HG03442 (cell line): ENCODE measurements around the gene NRXN3.
"Not testable (repeated sequence)": the region's sequence is repeated elsewhere in the genome, so short reads cannot be mapped to it uniquely, and the experiment has no call there.

Experiments used
- ATAC-seq: cut with Tn5 transposase; IDR thresholded peaks from one replicate; pipeline ENCODE4 v1.9.1; 2021; ENCODE audit warnings: mild to moderate bottlenecking, moderate library complexity; ENCODE audit not compliant: unreplicated experiment

The NRXN3 gene

GRCh38 chr14:78566026-78566858 lies 396.1 kb downstream of the NRXN3 start:
- peak; percentile 96 for ATAC-seq

DNA sequence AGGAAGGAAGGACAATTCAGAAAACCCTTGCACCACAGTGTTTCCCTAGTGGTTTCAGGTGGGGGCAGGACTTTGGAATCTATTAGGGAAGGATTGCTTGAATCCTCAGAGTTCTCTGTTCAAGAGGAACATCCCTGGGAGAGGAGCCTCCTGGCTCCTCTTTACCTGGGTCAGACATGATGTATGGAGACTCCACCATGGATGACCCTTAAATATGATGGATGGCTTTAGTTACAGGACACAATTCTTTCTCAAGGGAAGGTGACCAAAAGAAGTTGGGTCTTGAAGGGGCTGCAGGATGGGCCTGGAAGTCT lies 396.6 kb downstream of the NRXN3 start:
- ATAC-seq: peak; percentile 16

DNA sequence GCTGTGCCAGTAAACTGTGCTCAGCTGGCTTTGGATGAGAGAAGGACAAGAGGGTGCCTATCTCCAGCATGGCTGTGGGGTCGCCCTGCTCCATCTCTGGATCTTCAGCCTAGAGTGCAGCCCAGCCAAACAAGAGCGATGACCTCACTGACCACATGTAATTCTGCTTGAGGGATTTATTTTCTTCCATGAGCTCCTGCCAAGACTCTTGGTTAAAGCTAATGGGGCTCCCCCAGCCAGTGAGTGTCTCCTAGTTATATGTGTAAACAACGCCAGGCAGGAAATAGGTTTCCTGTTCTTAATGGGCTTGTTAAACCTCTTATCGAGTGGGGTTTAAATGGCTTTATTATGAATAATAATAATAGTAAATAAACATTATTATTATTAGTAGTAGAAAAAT lies 397.2 kb downstream of the NRXN3 start:
- no peak for ATAC-seq

GRCh38 chr14:78573736-78574135 lies 403.6 kb downstream of the NRXN3 start:
- ATAC-seq: not testable (repeated sequence)

DNA sequence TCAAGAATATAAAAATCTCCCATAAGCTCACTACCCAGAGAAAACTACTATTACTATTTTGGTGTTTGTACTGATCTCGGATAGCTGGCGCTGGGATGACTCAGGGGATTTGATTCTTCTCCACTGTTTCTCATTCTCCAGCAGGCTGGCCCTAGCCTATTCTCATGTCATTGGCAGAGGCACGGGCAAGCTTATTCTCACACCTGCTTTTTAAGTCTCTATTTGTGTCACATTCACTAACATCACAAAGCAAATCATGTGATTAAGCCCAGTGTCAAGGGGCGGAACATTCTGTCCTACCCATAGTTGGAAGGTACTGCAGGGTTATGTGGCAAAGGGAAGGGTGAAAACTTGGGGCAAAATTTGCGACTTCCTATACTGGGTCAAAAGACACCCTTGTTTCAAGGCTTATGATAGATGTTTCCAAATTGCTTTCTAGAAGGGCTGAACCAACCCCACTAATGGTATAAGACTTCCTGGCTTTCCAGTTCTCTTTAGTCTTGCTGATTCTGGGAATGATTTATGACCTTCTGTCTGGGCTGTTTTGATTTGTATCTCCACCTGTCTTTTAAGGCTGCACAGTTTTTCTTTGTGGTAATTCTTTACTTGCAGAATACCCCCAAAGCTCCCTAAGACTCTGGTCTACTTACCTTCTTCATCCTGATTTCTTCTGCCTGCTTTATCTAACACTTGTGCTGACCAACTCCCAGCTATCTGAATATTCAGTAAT lies 406.4 kb downstream of the NRXN3 start:
- ATAC-seq: no peak

GRCh38 chr14:78581229-78581628 lies 411.1 kb downstream of the NRXN3 start:
- ATAC-seq: no peak

- ATAC-seq: no peak
These were observed 416.5 kb downstream of the NRXN3 start for GRCh38 chr14:78586681-78587080.

- no peak for ATAC-seq
These were observed 418.7 kb downstream of the NRXN3 start for GRCh38 chr14:78588906-78589305.

- ATAC-seq: no peak
These were observed 422.5 kb downstream of the NRXN3 start for GRCh38 chr14:78592616-78593219.

DNA sequence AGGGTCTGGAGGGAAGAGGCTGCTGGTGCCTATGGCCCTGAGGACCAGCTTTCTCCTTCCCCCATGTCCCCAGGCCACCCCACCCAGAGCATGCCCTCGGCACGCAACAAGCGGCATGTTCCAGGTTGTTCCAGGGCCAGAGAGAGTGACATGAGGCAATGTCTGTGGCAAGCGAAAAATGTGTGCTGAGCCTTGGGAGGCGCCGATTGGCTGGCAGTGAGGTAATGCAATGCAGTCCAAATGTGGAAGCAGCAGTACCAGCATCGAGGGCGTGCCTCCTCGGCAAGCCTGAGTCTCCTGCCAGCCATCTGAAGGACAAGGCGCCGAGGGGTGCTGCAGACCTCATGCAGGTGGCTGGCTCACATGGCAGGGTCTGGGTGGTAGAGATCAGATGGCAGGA lies 423.8 kb downstream of the NRXN3 start:
- ATAC-seq: no peak

DNA sequence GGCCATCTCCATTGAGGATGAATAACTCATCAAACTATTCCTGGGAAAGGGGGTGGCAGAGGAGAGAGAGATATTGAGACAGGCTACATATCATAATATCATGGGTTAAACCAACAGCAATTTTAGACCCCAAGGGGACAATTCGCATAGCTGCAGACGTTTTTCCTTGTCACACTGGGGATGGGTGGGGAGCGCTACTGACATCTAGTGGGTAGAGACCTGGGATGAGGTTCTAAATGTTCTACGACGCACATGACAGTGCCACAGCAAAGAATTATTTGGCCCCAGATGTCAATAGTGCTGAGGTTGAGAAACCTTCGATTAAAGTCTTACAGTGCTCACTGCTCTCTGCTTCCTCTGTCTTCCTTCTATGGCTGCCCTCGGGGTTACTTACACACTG lies 425.6 kb downstream of the NRXN3 start:
- no peak for ATAC-seq

DNA sequence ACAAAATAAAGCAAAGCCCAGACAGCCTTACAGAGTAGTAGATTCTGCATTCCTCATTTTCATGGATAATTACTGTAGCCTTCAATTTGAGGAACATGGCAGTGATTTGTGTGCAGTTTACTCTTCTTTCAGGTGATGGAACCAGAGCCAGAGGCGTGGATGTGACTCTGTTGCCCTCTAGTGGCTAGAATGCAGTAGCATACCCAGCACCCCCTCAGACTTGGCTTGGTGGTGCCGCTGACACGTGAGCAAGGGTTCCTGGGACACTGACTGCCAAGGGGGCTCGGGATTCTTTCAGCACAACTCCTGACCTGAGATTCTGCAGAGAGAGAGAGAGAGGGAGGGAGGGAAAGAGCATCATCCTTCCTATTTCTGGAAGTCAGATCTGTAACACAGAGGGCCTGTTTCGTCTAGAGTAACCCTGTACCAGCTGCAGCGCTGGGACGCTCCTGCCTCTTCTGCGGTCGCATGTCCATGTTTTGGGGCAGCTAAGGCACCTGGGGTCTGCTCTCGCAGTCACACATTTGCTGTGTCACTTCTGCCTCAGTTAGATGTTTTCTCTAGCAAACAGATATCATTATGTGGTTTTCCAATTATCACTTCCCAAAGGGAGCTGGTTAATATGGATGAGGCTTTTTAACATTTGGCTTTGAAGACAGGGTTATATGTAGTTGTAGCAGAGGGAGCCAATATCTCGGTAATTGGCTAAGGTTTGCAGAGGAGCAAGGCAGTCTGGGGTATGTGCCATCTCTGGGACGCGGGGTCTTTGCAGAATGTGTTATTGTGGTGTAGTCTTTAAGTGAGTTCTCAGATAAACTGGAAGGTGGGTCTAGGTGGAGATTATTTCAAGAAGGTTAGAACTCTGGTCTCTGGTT lies 428.1 kb downstream of the NRXN3 start:
- peak; percentile 92 for ATAC-seq

GRCh38 chr14:78605025-78605762 lies 435.0 kb downstream of the NRXN3 start:
- ATAC-seq: no peak

DNA sequence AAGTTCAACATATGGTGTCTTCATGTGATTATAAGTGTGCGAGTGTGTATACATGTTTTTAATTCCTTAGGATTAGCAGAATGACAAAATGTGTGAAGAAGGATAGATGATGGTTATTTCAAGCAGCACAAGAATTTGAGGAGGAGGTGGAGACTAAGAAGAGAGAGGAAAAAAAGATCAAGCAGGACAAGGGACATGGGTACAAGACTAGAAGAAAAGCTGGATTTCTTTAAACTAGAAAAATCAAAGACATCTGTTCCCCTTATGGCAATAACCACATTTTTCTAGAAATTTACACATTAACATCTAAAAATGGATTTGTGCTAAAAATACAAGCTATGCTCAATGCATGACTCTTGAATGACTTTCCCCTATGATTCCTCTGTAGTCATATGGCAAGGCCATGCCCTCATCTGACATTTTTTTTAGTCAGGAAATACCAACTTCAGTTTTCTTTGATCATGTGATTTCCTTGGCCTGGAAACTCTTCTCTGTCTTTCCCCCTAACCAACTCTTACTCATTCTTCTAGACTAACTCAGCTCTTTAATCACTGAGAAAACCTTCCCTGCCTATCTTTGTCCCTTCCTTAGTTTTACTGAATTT lies 435.8 kb downstream of the NRXN3 start:
- peak; percentile 64 for ATAC-seq

GRCh38 chr14:78608998-78609787 lies 439.0 kb downstream of the NRXN3 start:
- ATAC-seq: peak; percentile 42

DNA sequence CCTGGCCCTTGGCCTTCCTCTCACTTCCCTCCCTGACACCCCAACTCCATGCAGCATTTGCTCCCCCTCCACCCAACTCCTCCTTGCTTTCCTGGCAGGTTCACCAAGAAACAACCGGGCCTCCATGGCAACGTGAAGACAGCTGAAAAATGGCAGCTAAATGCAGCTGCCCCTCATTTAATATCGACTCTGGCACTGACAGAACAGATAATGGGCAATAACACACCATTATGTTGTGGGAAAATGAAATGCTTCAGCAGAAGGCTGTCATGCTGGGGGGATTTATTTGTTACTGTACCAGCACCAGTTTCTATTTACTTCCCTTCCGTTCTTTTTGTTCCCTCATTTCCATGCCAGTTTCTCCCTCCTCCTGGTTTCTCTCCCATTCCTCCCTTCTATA lies 440.8 kb downstream of the NRXN3 start:
- no peak for ATAC-seq

DNA sequence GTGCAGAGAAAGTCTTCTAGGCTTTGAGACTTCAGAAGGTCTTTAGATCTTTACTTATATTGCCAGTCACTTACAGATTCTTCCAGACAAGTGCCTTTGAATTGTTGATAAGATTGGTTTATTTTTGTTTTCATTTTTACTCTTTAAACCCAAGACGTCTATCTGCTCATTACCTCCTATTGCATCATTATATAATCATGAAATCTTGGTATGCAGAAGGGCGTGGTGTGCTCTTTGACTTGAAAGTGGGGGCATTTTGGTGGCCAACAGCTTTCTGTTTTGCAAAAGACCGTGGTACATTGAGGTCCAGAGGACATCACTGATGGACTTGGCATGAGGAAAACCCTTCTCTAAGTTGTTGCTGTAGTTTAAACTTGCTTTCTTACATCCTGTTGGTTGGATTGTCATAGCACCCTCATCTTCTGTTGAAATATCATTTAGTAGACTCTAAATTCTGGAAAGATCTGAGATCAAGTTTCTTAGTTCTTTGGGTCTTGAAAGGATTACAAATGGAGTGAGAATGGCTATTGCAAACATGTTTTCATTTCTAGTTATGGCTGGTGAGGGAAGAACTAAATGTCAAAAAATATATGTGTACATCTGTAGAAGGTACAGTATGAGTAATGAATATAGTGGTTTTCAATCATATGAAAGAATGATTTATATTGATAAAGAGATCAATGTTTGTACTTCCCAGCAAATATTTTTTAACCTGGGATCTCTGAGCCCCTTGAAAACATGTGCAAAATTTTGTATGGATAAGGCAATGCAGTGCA lies 441.8 kb downstream of the NRXN3 start:
- ATAC-seq: no peak

- ATAC-seq: no peak
These were observed 442.5 kb downstream of the NRXN3 start for GRCh38 chr14:78612666-78613065.
